CD14-positive monocyte (primary cell): Measurements from ENCODE around the gene ZSCAN5A. TPM values are rescaled to one million over a fixed set of nuclear protein-coding genes. Genes with fewer than 3 reads are reported as not detected.

Source experiments
- DNase-seq, 3 donors: peaks; one replicate each; pipeline ENCODE4 v3.0.0-alpha.2; 2011 to 2022
- H2AFZ ChIP-seq: 2 replicates; pipeline ENCODE4 v1.6.0; 2012; ENCODE audit warnings: mild to moderate bottlenecking, low read depth, low read length, inconsistent platforms; ENCODE audit not compliant: insufficient read depth, poor library complexity, severe bottlenecking
- H3K27ac ChIP-seq, 2 donors: 1 replicate in 1 of 2; 2 replicates in 1 of 2; pipeline ENCODE4 v1.5.1; 2012 to 2013; ENCODE audit warnings: low read length in 2 of 2, control low read depth in 1 of 2, inconsistent platforms in 1 of 2, low read depth in 1 of 2, mild to moderate bottlenecking in 1 of 2
- H3K27me3 ChIP-seq, 2 donors: one replicate each; pipeline versions ENCODE4 v1.6.0 to v1.6.1; 2011 to 2013; ENCODE audit warnings: low read length in 2 of 2; ENCODE audit not compliant: control insufficient read depth in 2 of 2, insufficient read depth in 2 of 2
- H3K36me3 ChIP-seq, 2 donors: replicated peaks in 1 of 2; 1 replicate in 1 of 2; 2 replicates in 1 of 2; pipeline versions ENCODE4 v1.5.1 to v1.6.1; 2012 to 2013; ENCODE audit warnings: low read length in 2 of 2, control low read depth in 1 of 2, inconsistent platforms in 1 of 2, mild to moderate bottlenecking in 1 of 2; ENCODE audit not compliant: insufficient read depth in 2 of 2, control insufficient read depth in 1 of 2
- H3K4me1 ChIP-seq, 2 donors: 1 replicate in 1 of 2; 2 replicates in 1 of 2; pipeline versions ENCODE4 v1.5.1 to v1.6.1; 2012 to 2013; ENCODE audit warnings: low read length in 2 of 2, control low read depth in 1 of 2, inconsistent platforms in 1 of 2, mild to moderate bottlenecking in 1 of 2, moderate library complexity in 1 of 2; ENCODE audit not compliant: insufficient read depth in 2 of 2, control insufficient read depth in 1 of 2
- H3K4me2 ChIP-seq: replicated peaks from 2 replicates; pipeline ENCODE3; 2012; ENCODE audit warnings: low read length, moderate library complexity, mild to moderate bottlenecking; ENCODE audit not compliant: poor library complexity, severe bottlenecking; ENCODE audit errors: extremely low read depth
- H3K4me3 ChIP-seq, 3 experiments: fragments of 200-600 bp in 1 of 3; sonication (generic) in 1 of 3; replicated peaks in 1 of 3; 1 replicate in 2 of 3; 2 replicates in 1 of 3; pipeline ENCODE4 v1.5.1; 2011 to 2013; ENCODE audit warnings: low read length in 3 of 3, mild to moderate bottlenecking in 3 of 3, control low read depth in 2 of 3, low read depth in 2 of 3, inconsistent platforms in 1 of 3, moderate library complexity in 1 of 3
- H3K79me2 ChIP-seq: 2 replicates; pipeline ENCODE4 v1.6.0; 2012; ENCODE audit warnings: mild to moderate bottlenecking, control low read depth, inconsistent platforms, low read length, moderate library complexity; ENCODE audit not compliant: insufficient read depth
- H3K9ac ChIP-seq: 2 replicates; pipeline ENCODE4 v1.6.0; 2017; ENCODE audit warnings: low read length, mild to moderate bottlenecking; ENCODE audit not compliant: insufficient read depth, poor library complexity, severe bottlenecking
- H3K9me3 ChIP-seq, 2 donors: replicated peaks in 1 of 2; 1 replicate in 1 of 2; 2 replicates in 1 of 2; pipeline versions ENCODE4 v1.5.1 to v1.6.1; 2012 to 2013; ENCODE audit warnings: low read length in 2 of 2, control low read depth in 1 of 2; ENCODE audit not compliant: control insufficient read depth in 1 of 2, insufficient read depth in 1 of 2
- H4K20me1 ChIP-seq: 2 replicates; pipeline ENCODE4 v1.6.0; 2012; ENCODE audit warnings: mild to moderate bottlenecking, low read length, control low read depth, moderate library complexity; ENCODE audit not compliant: insufficient read depth
- H3K27ac Mint-ChIP-seq, 7 donors: one replicate each; pipeline ENCODE4 v1.8.0; 2020; ENCODE audit warnings: mild to moderate bottlenecking in 7 of 7, mixed read lengths in 7 of 7, moderate library complexity in 6 of 7, inconsistent platforms in 2 of 7
- H3K27me3 Mint-ChIP-seq, 3 donors: one replicate each; pipeline ENCODE4 v1.8.0; 2021 to 2022; ENCODE audit warnings: low read depth in 3 of 3, mild to moderate bottlenecking in 3 of 3, mixed read lengths in 3 of 3, moderate library complexity in 3 of 3, inconsistent platforms in 1 of 3
- H3K36me3 Mint-ChIP-seq, 2 donors: one replicate each; pipeline ENCODE4 v1.8.0; 2020; ENCODE audit warnings: mixed read lengths in 2 of 2, inconsistent platforms in 1 of 2, mild to moderate bottlenecking in 1 of 2
- H3K4me1 Mint-ChIP-seq: one replicate; pipeline ENCODE4 v1.8.0; 2020; ENCODE audit warnings: mild to moderate bottlenecking, mixed read lengths
- H3K4me3 Mint-ChIP-seq, 2 donors: one replicate each; pipeline ENCODE4 v1.8.0; 2020; ENCODE audit warnings: mild to moderate bottlenecking in 2 of 2, mixed read lengths in 2 of 2, moderate library complexity in 1 of 2
- H3K9me3 Mint-ChIP-seq, 7 donors: one replicate each; pipeline ENCODE4 v1.8.0; 2020 to 2022; ENCODE audit warnings: mixed read lengths in 7 of 7, mild to moderate bottlenecking in 6 of 7, moderate library complexity in 6 of 7, inconsistent platforms in 2 of 7
- CTCF ChIP-seq: fragments of 200-600 bp; IDR thresholded peaks from one replicate; pipeline ENCODE4 v1.8.0; 2022; ENCODE audit warnings: antibody characterized with exemption, mild to moderate bottlenecking
- WGBS: methylation state at CpG from one replicate; pipeline ENCODE4 v1.1.5; 2013; ENCODE audit warnings: missing lambda C conversion rate; ENCODE audit not compliant: insufficient coverage; 5-methylcytosine and 5-hydroxymethylcytosine counted together
- intact Hi-C, 2 donors: fragments of 100-400 bp; cut with micrococcal nuclease; formaldehyde crosslinking; loops; one replicate each; pipeline versions ENCODE4 v1.15.0 to v1.15.1; 2023
- polyA plus RNA-seq, 3 donors: library from polyadenylated mRNA; depleted of rRNA in 1 of 3; unstranded in 2 of 3; stranded (reverse) in 1 of 3; fragments of 300-500 nt in 2 of 3; fragments of >200 nt in 1 of 3; fragmentation: Illumina TruSeq in 2 of 3; gene quantifications; 1 replicate in 2 of 3; 2 replicates in 1 of 3; pipeline ENCODE4 v1.2.3, GENCODE V29; 2012 to 2021

The ZSCAN5A gene
- polyA plus RNA-seq, 3 donors = 5.3 to 11.3 (median 6.3) TPM

DNA sequence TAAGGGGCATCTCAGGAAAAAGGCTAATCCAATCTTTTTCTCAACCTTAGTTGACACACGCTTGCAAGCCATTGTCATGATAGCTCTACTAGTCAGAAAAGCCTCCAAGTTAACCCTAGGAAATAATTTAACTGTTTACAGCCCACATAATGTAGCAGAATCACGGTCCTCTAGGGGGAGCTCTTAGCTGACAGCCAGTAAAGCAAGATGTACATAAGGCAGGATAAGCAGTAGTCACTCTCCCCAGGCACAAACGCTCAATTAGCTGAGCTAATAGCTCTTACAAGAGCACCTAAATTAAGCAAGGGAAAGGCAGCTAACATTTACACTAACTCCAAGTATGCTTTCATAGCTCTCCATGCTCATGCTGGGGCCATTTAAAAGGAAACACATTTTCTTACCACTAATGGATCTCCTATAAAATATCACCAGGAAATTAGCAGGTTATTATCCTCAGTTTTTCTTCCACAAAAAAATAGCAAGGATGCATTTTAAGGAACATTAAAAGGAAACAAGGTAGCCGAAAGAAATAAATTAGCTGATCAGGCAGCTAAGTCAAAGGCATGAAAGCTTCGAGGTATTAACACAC is 33.7 kb upstream of the ZSCAN5A start:
- intact Hi-C loops = loop anchor here (5.0 to 10.0 kb wide), 2 partner anchors 46 to 284 kb away; no protein-coding TSS in a partner anchor
- peaks cover under 1 to 2% of the 10 kb centered on the region in 2 donors for H3K9me3 ChIP-seq
- Mint-ChIP-seq H3K27me3 (peaks cover 0 to 2% (median 0%) of the 10 kb centered on the region in 3 donors), H3K9me3 (peaks cover 0 to 1% (median 0%) of the 10 kb centered on the region in 7 donors), H3K36me3 (no peaks in the 10 kb centered on the region), H3K27ac (no peak overlapping the region), H3K4me3 (no peak overlapping the region), H3K4me1 (peaks cover 3% of the 10 kb centered on the region)
- H3K79me2 ChIP-seq = no peaks in the 10 kb centered on the region
- no peaks in the 10 kb centered on the region for H3K4me1 ChIP-seq
- H3K27ac ChIP-seq = no peak overlapping the region
- H3K4me3 ChIP-seq = no peak overlapping the region
- H3K9ac ChIP-seq = no peak overlapping the region
- H3K36me3 ChIP-seq = no peaks in the 10 kb centered on the region
- TF ChIP-seq CTCF = peak; percentile 33
- no peaks in the 10 kb centered on the region for H4K20me1 ChIP-seq
- H3K27me3 ChIP-seq = no peaks in the 10 kb centered on the region
- whole genome bisulfite sequencing = 100% methylated on average over 1 of the region's 5 CpGs
- no peak overlapping the region for H3K4me2 ChIP-seq
- no peak overlapping the region for H2AFZ ChIP-seq
- DNase-seq = no peak

- Histone ChIP-seq H3K9me3 (peaks cover 11 to 12% of the 10 kb centered on the region in 2 donors), H4K20me1 (no peaks in the 10 kb centered on the region), H3K36me3 (no peaks in the 10 kb centered on the region), H3K27ac (no peak overlapping the region), H3K9ac (no peak overlapping the region), H3K79me2 (no peaks in the 10 kb centered on the region), H3K4me2 (no peak overlapping the region), H3K27me3 (no peaks in the 10 kb centered on the region), H3K4me3 (no peak overlapping the region), H3K4me1 (no peaks in the 10 kb centered on the region), H2AFZ (no peak overlapping the region)
- Mint-ChIP-seq H3K4me1 (peaks cover 3% of the 10 kb centered on the region), H3K4me3 (no peak overlapping the region), H3K9me3 (peaks cover 5 to 9% (median 7%) of the 10 kb centered on the region in 7 donors), H3K27ac (no peak overlapping the region), H3K27me3 (peaks cover 0 to 2% (median 0%) of the 10 kb centered on the region in 3 donors), H3K36me3 (no peaks in the 10 kb centered on the region)
- no peak for DNase-seq
- intact Hi-C loops = loop anchor here (5.0 to 10.0 kb wide), 2 partner anchors 45 to 282 kb away; no protein-coding TSS in a partner anchor
- WGBS = 96% methylated on average over 6 of the region's 7 CpGs
- TF ChIP-seq CTCF = no peak
Measured at GRCh38 chr19:56347163-56347778, 32.6 kb upstream of the ZSCAN5A start.
